ENCODE data around the gene CRACR2B.

Gene CRACR2B

GRCh38 chr11:794766-795633 is 32.7 kb upstream of the CRACR2B start:
- DNase-seq: no peak

DNA sequence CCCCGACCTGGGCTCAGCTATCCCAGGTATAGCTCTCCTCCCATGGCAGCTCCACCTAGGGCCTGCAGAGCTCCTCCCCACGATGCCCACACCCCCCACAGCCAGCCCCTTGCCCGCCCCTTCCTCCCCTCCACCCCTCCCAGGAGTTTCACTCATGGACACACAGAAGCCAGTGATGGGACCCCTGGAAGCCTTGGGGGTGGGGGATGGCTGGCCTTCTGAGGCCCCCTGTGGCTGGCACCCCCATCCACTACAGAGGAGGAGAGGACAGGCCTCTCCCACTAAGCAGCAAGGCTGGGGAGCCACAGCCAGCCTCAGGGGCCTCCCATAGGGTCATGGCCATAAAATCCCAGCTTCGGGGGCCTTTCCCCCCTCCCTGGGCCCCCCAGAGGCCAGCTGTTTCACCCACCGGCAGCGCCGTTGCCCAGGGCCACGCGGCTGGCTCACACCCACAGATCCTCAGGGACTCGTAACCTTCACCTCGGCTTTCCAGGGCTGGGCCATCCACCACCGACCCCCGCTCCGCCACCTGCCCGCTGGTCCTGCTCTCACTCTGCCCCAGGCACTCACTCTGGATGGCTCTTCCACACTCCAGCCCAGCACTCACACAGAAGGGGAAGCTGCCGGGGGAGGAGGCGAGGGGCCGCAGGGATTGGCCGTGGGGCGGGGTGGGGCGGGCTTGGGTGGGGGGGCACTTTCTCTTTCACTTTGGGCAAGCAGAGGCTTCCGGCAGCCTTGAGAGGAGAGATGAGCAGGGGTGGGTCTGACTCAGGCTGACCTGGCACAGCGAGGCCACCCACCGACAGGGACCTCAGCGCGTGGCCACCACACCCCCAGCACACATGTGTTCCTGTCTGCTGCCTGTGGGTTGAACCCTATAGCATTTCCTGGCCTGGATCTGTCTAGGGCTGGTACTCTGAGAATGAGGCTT is 31.8 kb upstream of the CRACR2B start:
- DNase-seq: no peak

- DNase-seq: no peak
These were observed 31.0 kb upstream of the CRACR2B start for GRCh38 chr11:796565-797295.

DNA sequence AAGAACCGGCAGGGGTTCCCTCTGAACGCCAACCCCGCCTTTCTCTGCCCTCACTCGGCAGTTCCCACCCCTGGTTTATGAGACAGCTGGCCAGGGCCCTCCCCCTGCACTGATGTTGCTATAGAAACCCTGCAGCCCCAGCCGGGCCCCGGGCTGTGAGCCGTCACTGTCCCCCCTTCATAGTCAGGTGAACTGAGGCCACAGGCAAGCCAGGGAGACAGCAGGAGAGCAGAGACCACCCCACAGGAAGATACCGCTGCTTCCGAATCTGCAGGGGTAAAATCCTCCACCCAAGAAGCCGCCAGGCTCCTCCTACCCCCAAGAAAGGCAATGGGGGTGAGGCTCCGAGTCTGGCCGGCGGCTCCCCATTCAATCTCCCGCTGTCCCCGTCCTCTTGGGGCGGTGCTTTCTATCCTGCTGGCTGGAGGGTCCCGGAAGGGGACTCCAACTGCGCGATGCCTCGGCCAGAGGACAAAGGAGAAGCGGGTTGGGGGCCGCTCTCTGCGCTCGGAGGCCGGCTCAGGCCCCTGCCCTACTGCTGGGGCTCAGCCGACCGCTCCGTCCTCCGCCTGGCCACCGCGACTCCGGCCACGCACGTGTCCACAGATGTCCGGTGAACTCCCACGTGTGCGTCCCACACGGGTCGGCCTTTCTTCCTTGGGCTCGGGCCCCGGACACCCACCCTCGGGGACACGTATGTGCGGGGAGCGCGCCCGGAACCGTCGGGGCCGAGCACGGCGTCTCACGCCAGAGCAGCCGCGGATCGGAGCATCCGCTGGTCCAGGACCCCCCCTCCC is 30.2 kb upstream of the CRACR2B start:
- peak; percentile 35 for DNase-seq

- no peak for DNase-seq
These were observed 29.5 kb upstream of the CRACR2B start, which contains the start of gene SLC25A22 for GRCh38 chr11:798093-798713. Gene SLC25A22, minus strand, starts transcription at chr11:798281. Its CDS starts 3,275 bp downstream, at chr11:795006.

DNA sequence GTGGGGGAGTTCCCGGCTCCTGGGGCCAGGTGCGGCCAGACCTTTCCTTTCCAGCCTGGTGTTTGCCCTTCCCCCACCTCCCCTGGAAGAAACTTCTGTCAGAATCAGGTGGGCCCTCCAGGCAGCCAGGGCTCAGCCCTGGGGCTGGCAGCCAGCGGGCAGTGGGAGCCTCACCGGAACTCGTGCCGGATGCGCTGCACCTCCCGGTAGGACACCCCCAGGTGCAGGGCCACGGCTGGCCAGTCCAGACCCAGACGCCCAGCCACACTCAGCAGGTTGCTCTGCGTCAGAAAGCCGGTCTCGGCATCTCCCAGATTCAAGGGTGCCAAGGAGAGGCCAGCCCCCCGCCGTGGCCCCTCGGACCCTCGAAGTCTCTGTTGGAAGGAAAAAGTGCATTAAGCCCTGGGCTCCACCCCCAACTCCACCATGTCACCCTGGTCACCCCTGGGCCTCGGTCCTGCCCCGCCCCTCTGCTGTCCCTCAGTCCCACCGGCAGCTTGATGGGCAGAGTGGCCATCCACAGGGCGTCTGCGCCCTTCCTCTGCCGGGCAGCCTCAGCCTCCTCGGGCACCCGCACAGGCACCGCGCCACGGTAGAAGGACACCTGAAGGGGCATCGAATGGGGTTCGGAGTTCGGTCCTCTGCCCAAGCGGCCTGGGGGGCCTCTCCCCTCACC is 27.9 kb upstream of the CRACR2B start:
- DNase-seq: no peak

DNA sequence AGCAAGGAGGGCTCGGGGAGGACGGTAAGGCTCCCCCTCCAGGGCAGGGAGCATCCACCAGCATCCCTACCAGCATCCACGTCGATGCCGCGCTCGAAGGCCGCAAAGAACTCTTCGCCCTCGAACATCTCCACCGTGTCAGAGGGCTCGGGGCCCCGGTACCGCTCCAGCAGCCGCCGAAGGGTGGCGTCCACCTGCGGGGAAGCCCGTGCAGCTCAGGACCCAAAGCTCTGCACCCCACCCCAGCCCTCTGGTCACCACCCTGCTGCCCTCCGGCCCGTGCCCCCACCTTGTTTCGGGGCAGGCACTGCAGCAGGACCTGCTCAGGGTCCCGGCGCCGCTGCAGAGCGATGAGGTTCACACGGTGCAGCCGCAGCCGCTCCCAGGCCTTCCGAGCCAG is 27.2 kb upstream of the CRACR2B start:
- no peak for DNase-seq

- DNase-seq: no peak
These were observed 26.5 kb upstream of the CRACR2B start for GRCh38 chr11:801097-801780.

DNA sequence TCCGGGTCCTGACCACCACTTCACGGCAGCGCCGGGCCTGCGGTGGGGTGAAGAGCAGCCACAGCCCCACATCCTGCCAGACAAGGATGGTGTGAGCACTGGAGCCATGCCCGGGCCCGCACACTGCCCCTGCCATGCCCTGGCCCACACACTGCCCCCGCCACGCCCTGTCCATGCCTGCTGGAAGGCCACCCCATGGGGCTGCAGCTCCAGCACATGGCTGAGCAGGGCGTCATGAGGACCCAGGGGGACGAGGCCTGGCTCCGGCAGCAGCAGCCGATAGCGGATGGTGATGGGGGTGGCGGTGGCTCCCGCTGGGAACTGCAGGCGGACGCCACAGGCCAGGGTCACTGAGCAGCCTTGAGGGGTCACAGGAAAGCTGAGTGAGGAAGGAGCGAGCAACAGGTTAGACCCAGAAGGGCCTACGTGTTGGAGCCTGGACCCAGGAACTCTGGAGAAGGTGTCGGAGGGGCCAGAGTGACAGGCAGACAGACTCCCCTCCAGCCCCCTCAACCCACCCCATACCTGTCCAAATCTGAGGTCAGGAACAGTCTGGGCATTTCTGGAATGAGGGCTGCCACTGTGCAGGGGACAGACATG is 25.6 kb upstream of the CRACR2B start:
- no peak for DNase-seq

DNA sequence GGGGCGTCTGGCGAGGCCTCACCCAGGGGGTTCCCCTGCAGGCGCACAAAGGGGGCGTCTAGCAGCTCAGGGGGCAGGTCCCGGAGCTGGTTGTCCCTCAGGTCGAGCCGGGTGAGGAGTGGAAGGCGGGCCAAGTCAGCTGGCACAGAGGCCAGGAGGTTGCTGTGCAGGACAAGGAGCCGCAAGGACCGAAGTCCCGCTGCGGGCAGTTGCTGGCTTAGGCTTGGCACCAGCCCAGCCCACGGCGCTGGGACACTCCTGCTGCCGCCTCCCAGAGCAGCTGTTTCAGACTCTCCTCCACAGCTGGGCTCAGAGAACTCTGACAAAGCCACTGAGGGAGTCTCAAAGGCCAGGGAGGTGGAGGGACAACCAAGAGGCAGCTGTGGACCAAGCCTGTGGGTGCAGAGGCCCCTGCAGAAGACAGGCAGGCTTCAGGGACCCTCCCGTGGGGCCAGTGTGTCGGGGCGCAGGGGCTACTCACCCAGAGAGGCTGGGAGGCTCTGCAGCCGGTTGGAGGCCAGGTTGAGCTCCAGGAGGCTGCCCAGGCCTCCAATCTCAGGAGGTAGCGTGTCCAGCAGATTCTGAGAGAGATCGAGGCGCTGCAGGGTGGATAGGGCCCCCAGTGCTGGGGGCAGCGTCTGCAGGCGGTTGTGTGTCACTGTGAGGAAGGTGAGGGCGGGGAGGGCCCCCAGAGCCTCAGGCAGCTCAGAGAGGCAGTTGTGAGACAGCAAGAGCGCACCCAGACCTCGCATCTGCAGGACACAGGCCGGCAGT is 24.8 kb upstream of the CRACR2B start:
- DNase-seq: no peak

- no peak for DNase-seq
These were observed 24.3 kb upstream of the CRACR2B start for GRCh38 chr11:803467-803742.

DNA sequence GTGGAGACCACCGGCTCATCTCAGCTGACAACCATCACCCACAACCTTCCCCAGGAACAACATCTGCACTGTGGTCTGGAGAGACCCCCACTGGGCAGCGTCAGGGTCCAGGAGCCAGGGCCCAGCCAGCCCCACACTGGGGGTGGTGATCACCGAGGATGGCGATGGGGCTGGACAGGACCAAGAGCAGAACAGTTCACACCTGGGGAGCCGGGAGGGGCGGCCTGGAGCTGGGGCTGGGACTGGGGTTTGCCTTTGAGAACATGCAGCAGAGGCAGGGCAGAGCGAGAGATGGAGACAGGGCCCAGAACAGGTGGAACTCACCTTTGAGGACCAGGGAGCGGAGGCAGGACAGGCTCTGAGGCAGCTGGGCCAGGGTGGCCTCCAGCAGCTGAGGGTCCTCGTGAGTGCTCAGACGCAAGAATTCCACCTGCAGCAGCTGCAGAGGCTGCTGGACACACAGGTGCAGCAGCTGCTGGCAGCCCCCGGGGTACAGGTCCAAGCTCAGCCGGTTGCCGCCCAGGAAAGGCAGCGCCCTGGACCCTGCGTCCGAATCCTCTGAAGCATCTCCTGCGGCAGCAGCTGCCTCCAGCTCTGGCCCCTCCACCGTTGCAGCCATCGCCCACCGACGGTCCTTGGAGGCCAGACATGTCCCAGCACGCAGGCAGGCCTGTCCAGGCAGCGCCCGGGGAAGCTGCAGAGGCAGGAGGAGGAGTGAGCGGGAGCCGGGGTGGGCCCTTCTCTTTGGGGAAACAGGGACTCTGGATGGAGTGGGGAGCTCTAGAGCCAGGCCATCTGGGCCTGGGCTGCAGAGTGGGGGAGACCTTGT is 23.7 kb upstream of the CRACR2B start:
- no peak for DNase-seq

- no peak for DNase-seq
These were observed 23.1 kb upstream of the CRACR2B start for GRCh38 chr11:804599-804964.

GRCh38 chr11:808427-809286 is 19.1 kb upstream of the CRACR2B start:
- no peak for DNase-seq

GRCh38 chr11:809287-810039 is 18.3 kb upstream of the CRACR2B start, which contains the start of gene RPLP2:
Gene RPLP2, plus strand, starts transcription at chr11:809967. Its CDS starts 268 bp downstream, at chr11:810235.
- DNase-seq: peak; percentile 87

- no peak for DNase-seq
These were observed 17.6 kb upstream of the CRACR2B start for GRCh38 chr11:810040-810567.

All from NCI-H2081 treated with DMSO at 0.1 percent for 48 hours (cell line).